Nephron (organoid): ENCODE data around the gene MFRP.
A peak's percentile ranks its signal among the peaks of the same experiment; 100 is the strongest.

Source experiments
- H3K27ac Mint-ChIP-seq, 3 experiments: 2 replicates each; pipeline ENCODE4 v1.8.0; 2020; ENCODE audit warnings: mixed read lengths in 3 of 3, mild to moderate bottlenecking in 2 of 3, moderate library complexity in 1 of 3
- H3K27me3 Mint-ChIP-seq: 2 replicates; pipeline ENCODE4 v1.8.0; 2021; ENCODE audit warnings: low read depth, mild to moderate bottlenecking, moderate library complexity, mixed read lengths
- H3K36me3 Mint-ChIP-seq: 2 replicates; pipeline ENCODE4 v1.8.0; 2020; ENCODE audit warnings: low read depth, mixed read lengths
- H3K4me1 Mint-ChIP-seq: 2 replicates; pipeline ENCODE4 v1.8.0; 2020; ENCODE audit warnings: mixed read lengths
- H3K4me3 Mint-ChIP-seq, 3 experiments: 2 replicates each; pipeline ENCODE4 v1.8.0; 2020; ENCODE audit warnings: mild to moderate bottlenecking in 3 of 3, mixed read lengths in 3 of 3, moderate library complexity in 2 of 3
- H3K9me3 Mint-ChIP-seq: 2 replicates; pipeline ENCODE4 v1.8.0; 2020; ENCODE audit warnings: mixed read lengths
- CTCF ChIP-seq, 3 experiments: fragments of 200-600 bp; sonication (generic); IDR thresholded peaks; one replicate each; pipeline ENCODE4 v1.5.0; 2021; ENCODE audit warnings: antibody characterized with exemption in 3 of 3; ENCODE audit not compliant: unreplicated experiment in 3 of 3

Gene MFRP

GRCh38 chr11:119373921-119374631, 27.6 kb upstream of the MFRP start:
- Mint-ChIP-seq H3K27ac (peak overlapping the region in 2 of 3 experiments; percentile 27 to 83), H3K36me3 (no peaks in the 10 kb centered on the region), H3K9me3 (no peaks in the 10 kb centered on the region), H3K27me3 (peaks cover 13% of the 10 kb centered on the region), H3K4me3 (peak overlapping the region in 1 of 3 experiments; percentile 6), H3K4me1 (peaks cover 71% of the 10 kb centered on the region)
- peak; percentile 84 to 94 (median 92) for TF ChIP-seq CTCF (IDR thresholded peaks at IDR 0.05; ENCODE audit: unreplicated experiment in 3 of 3)

GRCh38 chr11:119373059-119373920, 26.8 kb upstream of the MFRP start:
- Mint-ChIP-seq H3K27me3 (peaks cover 11% of the 10 kb centered on the region), H3K4me3 (no peak overlapping the region), H3K36me3 (no peaks in the 10 kb centered on the region), H3K9me3 (no peaks in the 10 kb centered on the region), H3K27ac (no peak overlapping the region), H3K4me1 (peaks cover 71% of the 10 kb centered on the region)
- no peak for TF ChIP-seq CTCF (IDR thresholded peaks at IDR 0.05; ENCODE audit: unreplicated experiment in 3 of 3)

- TF ChIP-seq CTCF (IDR thresholded peaks at IDR 0.05; ENCODE audit: unreplicated experiment in 3 of 3): no peak
- Mint-ChIP-seq H3K9me3 (no peaks in the 10 kb centered on the region), H3K4me1 (peaks cover 79% of the 10 kb centered on the region), H3K36me3 (no peaks in the 10 kb centered on the region), H3K4me3 (no peak overlapping the region), H3K27me3 (peaks cover 11% of the 10 kb centered on the region), H3K27ac (peak overlapping the region in 1 of 3 experiments; percentile 13)
These were observed 26.0 kb upstream of the MFRP start for GRCh38 chr11:119372260-119373058.

GRCh38 chr11:119371778-119372182, 25.3 kb upstream of the MFRP start:
- H3K9me3 Mint-ChIP-seq: no peaks in the 10 kb centered on the region
- H3K36me3 Mint-ChIP-seq: no peaks in the 10 kb centered on the region
- peak overlapping the region in 1 of 3 experiments; percentile 15 for H3K4me3 Mint-ChIP-seq
- peaks cover 11% of the 10 kb centered on the region for H3K27me3 Mint-ChIP-seq
- peak overlapping the region; percentile 13 to 92 (median 36) for H3K27ac Mint-ChIP-seq
- TF ChIP-seq CTCF (IDR thresholded peaks at IDR 0.05; ENCODE audit: unreplicated experiment in 3 of 3): peak in 1 of 3 experiments; percentile 26
- peaks cover 85% of the 10 kb centered on the region for H3K4me1 Mint-ChIP-seq

- peaks cover 17% of the 10 kb centered on the region for H3K27me3 Mint-ChIP-seq
- H3K4me1 Mint-ChIP-seq: peaks cover 86% of the 10 kb centered on the region
- TF ChIP-seq CTCF (IDR thresholded peaks at IDR 0.05; ENCODE audit: unreplicated experiment in 3 of 3): no peak
- peaks cover 3% of the 10 kb centered on the region for H3K36me3 Mint-ChIP-seq
- H3K27ac Mint-ChIP-seq: peak overlapping the region; percentile 13 to 92 (median 36)
- no peaks in the 10 kb centered on the region for H3K9me3 Mint-ChIP-seq
- peak overlapping the region in 1 of 3 experiments; percentile 18 for H3K4me3 Mint-ChIP-seq
These were observed 24.6 kb upstream of the MFRP start for GRCh38 chr11:119371067-119371601.
